ENCODE data around the gene FIGNL1.
A peak's percentile ranks its signal among the peaks of the same experiment; 100 is the strongest.

FIGNL1 gene

GRCh38 chr7:50427518-50427917 lies 22.6 kb downstream of the FIGNL1 start:
- DNase-seq (ENCODE audit: low spot score): no peak

DNA sequence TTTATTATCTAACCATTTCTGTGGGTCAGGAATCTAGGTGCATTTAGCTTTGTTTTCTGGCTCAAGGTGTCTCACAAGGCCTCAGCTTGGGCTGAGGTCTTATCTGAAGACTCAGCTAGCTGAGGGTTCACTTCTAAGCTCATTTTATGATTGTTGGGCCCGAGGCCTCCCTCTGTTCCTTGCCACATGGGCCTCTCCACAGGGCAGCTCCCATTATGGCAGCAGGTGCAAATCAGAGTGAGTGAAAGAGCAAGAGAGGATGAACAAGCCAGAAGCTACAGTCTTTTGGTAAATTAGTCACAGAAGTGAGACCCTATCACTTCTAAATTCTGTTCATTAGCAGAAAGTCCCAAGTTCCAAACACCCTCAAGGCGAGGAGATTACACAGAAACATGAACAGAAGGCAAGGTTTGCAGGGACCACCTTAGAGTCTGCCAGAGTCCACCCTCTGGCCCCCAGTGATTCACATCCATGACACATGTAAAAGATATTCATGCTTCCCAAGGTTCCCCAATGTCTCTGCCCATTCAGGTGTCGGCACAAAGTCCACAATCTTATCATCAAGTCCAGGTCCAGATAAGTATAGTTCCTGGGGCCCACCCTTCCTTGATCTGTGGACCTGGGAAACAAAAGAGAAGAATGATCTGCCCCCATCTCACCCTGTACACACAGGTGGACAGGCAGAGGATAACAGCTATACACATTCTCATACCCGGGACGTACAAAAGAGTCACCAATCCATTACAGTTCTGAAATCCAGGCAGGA lies 23.7 kb downstream of the FIGNL1 start:
- no peak for DNase-seq (ENCODE audit: low spot score)

DNA sequence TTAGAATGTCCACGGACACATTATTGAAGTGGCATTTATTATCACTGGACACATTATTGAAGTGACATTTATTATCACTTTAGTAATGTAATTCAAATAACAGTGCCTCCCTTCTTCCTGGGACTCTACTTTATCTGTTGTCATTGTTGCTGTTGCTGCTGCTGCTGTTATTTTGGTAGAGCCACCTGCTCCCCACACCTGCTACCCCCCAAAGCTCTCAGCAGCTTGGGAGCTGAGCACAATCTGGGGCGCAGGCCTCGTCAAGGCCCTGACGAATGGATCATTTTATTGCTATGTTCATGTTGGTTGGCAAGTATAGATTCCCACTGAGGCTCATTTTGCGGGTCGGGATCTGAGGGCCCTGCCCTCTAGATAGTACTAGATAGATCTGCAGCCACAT lies 24.8 kb downstream of the FIGNL1 start:
- DNase-seq (ENCODE audit: low spot score): no peak

DNA sequence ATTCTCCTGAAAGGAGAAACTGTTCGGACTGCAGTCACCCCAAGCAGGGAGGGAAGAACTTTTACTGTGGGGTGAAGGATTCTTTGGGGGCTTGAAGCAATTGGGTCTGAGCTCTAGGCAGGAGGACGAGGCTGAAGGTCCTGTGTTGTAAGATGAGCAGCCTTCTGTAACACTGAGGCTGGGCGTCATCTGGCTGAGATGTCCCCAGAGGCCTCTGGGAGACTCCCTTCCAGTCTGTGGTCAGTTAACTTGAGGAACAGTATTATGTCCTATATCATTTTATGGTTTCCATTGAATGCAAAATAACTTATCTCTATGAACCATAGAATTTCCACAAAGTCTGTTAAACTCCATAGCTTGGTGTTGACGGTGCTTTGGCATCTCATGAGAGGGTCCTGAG lies 26.3 kb downstream of the FIGNL1 start:
- DNase-seq (ENCODE audit: low spot score): no peak

DNA sequence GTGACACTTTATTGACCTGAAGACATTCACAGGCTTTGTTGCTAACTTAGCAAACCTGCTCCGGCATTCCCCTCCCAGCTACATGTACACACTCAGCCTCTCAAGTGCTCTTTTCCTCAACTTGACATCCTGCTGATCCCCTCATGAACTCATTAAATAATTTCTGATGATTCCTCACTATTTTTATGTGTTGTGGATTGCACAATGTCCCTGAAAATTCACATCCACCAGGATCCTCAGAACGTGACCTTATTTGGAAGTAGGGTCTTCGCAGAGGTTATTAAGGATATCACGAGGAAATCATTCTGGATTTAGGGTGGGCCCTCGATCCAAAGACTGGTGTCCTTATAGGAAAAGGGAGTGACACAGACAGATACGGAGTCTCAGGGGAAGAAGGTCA lies 27.3 kb downstream of the FIGNL1 start:
- no peak for DNase-seq (ENCODE audit: low spot score)

DNA sequence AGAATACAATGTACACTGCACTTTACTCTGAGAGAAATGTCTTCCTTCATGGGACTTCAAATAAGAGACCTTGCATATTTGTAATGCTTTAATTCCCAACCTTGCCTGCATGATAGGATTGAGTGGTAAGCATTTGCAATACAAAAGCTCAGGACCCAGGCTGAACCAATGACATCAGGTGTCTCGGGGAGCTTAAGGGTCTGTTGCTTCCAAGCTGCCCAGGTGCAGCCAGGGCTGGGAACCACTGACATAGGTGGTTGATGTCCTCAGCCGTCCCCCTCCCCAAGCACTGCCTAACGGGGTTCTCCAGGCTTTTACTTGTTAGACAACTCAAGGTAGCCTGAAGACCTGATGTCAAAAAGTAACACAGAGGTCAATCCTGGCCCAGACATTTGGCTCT lies 29.1 kb downstream of the FIGNL1 start:
- DNase-seq (ENCODE audit: low spot score): no peak

GRCh38 chr7:50418526-50419290 lies 31.4 kb downstream of the FIGNL1 start:
- no peak for DNase-seq (ENCODE audit: low spot score)

- DNase-seq (ENCODE audit: low spot score): peak; percentile 80
These were observed 32.0 kb downstream of the FIGNL1 start for GRCh38 chr7:50418086-50418515.

DNA sequence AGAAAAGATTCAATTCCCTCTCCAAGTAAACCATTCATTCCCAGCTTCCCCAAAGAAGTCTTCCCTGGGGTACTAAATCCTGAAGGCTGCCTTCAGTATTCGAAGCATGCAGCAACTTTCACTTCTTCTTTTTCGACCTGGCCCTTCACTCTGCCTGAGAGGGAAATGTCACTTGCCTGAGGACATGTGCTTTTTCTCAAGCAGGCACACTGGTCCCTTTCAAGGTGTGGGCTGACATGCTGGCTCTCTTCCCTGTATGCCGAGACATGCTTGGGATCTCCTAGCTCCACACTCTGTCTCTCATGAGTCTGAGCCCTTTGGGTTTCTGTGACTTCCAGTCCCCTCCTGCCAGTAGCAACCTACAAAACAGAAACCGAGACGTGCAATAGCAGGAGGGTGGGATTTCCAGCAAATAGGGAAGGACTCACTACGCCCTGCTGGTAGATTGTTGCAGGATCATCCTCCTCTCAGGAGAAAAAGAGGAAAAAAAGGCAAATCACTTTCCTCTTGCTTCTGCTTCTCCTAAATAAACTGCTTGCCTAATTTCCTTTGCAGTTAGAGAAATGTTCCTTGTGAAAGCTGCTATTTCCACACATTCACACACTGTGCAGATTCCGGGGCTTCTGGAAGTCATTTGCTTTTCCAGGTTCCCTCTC lies 33.5 kb downstream of the FIGNL1 start:
- peak; percentile 34 for DNase-seq (ENCODE audit: low spot score)

DNA sequence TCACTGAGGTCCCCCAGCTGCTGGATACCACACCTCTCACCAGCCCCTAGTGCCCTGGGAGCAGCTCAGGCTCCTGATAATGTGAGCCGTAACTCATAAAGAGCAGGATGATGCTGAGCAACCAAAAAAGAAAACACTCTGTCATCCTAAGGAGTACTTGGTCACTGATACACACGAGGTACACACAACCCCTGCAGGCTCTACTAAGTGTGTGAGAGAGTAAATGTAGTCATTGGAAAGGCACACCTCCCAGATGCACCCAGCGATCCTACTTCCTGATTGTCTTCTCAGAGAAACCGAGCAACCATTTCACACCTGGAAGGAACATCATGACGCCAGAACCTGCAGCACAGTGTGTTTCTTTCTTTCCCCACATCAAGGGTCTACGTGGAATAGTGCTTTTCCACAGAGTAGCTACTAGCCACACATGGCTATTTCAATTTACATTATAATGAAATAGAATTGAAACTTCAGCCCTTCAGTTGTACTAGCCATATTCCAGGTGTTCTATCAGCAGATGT lies 34.2 kb downstream of the FIGNL1 start:
- DNase-seq (ENCODE audit: low spot score): no peak

GRCh38 chr7:50413561-50413960 lies 36.6 kb downstream of the FIGNL1 start:
- DNase-seq (ENCODE audit: low spot score): no peak

- DNase-seq (ENCODE audit: low spot score): no peak
These were observed 37.2 kb downstream of the FIGNL1 start for GRCh38 chr7:50412973-50413372.

DNA sequence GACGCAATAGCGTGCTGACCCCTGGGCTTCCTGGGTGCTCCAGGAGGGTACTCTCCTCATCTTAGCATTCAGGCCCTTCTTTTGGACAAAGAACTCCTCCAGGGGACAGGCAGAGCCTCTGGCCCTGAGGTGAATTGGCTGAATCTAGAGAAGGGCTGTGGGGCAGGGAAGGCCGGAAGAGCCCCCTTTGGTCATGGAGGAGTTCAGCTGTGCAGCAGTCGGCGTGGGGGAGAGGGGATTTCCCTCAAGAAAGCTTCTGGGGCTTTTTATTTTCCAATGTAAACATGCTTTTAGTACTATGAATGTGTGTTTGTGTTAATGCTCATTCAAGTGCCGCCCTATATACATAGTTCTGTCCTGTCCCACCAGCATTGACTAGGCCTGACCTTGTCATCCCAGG lies 38.8 kb downstream of the FIGNL1 start:
- no peak for DNase-seq (ENCODE audit: low spot score)

DNA sequence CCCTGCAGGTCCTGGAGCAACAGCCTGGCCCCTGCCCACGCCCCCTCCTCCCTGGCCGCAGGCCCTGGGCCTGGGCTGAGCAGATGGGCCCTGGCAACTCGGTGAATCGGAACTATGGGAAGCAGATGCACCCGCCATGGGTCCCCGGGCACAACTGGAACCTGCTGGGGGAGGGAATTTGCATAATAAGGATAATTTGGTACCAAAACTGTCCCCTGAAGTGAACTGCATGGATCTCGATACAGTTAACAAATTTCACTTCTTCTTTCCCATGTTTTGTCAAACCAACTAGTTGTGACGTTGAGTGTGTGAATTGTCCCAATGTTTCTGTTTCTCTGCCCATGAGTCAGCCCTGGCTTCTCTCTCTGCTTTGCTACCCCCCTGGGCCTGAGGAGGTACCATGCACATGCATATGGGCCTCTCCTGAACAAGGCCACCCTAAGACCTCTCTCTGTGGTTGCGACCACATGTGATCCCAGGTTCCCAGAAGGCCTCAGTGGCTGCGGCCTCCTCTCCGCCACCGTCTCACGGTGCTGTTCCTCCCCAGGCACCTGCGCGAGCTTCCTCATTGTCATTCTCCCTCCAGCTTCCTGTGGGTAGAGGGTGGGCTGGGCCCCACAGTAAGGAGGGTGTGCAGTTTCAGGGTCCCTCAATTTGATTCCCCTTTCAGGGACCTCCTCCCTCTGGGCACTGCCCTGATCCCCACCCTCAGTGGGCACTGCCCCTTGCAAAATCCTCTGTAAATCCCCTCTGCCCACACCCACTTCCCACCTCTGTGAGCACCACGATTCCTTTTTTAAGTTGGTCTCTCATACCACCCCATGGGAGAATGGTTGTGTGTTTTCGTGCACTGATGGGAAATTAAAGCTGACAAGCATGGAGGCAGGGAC lies 40.0 kb downstream of the FIGNL1 start:
- DNase-seq (ENCODE audit: low spot score): no peak

- no peak for DNase-seq (ENCODE audit: low spot score)
These were observed 43.2 kb downstream of the FIGNL1 start for GRCh38 chr7:50406935-50407334.

- DNase-seq (ENCODE audit: low spot score): no peak
These were observed 44.9 kb downstream of the FIGNL1 start for GRCh38 chr7:50405221-50405620.

- no peak for DNase-seq (ENCODE audit: low spot score)
These were observed 45.8 kb downstream of the FIGNL1 start for GRCh38 chr7:50404392-50404791.

DNA sequence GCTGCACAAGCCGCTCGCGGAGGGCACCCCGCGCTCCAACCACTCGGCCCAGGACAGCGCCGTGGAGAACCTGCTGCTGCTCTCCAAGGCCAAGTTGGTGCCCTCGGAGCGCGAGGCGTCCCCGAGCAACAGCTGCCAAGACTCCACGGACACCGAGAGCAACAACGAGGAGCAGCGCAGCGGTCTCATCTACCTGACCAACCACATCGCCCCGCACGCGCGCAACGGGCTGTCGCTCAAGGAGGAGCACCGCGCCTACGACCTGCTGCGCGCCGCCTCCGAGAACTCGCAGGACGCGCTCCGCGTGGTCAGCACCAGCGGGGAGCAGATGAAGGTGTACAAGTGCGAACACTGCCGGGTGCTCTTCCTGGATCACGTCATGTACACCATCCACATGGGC lies 50.0 kb downstream of the FIGNL1 start:
- no peak for DNase-seq (ENCODE audit: low spot score)

GRCh38 chr7:50399635-50400034 lies 50.5 kb downstream of the FIGNL1 start:
- no peak for DNase-seq (ENCODE audit: low spot score)

GRCh38 chr7:50399206-50399605 lies 50.9 kb downstream of the FIGNL1 start:
- no peak for DNase-seq (ENCODE audit: low spot score)

DNA sequence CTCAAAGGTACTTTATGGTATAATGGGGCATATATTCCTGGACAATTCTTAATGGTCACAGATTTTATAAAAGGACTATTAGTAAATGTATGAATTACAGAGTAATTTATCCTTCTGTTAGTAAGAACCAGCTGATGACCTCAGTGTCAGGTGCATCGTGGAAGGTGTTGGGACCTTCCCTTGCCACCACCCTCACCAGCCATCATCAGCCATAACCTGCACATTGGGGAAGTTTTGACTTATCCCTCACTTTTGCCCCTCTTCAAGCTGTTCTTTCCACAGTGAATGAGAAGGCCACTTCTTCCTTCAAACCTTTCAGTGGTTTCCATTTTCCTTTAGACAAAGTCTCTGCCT lies 52.2 kb downstream of the FIGNL1 start:
- no peak for DNase-seq (ENCODE audit: low spot score)

Measured in ecto neural progenitor cell (in vitro differentiated cells).